GM21381 (cell line): ENCODE data around the gene FAM187B.
"Not testable (repeated sequence)": the region's sequence is repeated elsewhere in the genome, so short reads cannot be mapped to it uniquely, and the experiment has no call there.

Source experiments
- ATAC-seq: cut with Tn5 transposase; IDR thresholded peaks from one replicate; pipeline ENCODE4 v1.9.1; 2021; ENCODE audit warnings: mild to moderate bottlenecking, moderate library complexity; ENCODE audit not compliant: unreplicated experiment

Gene FAM187B

DNA sequence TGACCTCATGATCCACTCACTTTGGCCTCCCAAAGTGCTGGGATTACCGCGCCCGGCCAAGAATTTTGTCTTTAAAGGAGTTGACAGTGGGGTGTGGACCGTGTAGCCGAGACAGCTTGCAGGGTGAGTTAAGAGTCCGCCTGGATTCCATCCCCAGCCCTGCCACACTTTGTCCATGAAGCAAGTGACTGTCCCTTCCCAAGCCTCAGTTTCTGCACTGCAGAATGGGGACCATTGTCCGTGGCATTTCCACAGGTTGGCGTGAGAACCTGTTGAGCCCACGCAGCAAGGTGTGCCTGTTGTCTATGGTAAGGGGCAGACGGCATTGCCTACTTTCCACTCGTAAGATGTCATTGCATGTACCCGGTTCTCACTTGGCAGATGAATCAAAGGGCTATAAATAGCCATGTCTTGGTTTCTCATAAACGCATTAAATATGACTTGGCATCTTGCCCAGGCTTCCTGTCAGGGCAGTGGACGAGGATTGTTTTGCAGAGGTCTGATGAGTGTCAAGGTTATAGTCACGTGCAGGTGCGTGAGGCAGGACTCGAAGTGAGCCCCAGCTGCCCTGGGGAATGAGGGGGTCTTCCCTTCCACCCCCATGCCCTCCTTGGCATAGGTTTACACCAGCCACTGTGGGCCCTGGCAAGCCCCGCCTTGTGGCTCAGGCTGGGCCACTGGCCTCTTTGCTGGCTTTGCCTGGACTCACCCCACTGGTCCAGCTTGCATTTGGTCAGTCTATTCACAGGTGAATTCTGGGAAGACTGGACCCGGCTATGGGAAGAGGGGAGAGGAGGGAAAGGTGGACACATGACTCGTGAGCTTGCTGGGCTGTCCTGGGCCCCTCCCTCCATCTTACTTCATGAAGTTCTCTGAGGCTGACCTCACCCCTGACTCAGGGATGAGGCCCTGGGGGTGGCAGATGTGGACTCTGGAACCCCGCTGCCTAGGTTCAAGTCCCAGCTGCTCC lies 14.6 kb downstream of the FAM187B start:
- ATAC-seq: peak; percentile 70

DNA sequence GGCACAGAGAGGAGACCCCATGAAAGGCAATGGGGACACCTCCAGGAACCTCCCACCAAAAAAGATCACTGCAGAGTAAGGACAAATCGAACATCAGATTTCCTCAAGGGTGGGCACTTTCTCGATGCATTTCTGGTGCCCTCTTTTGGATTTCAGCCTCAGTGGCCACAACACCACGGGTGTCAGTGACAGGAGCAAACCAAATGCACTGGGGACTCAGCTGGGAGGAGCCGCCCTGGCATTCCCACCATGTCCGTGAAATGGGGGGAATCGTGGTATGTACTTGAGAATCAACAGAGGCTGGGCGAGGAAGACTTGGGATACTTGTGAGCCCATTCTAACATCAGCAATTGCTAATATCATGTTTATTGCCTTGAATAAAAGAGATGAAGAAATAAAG lies 16.3 kb downstream of the FAM187B start:
- no peak for ATAC-seq

DNA sequence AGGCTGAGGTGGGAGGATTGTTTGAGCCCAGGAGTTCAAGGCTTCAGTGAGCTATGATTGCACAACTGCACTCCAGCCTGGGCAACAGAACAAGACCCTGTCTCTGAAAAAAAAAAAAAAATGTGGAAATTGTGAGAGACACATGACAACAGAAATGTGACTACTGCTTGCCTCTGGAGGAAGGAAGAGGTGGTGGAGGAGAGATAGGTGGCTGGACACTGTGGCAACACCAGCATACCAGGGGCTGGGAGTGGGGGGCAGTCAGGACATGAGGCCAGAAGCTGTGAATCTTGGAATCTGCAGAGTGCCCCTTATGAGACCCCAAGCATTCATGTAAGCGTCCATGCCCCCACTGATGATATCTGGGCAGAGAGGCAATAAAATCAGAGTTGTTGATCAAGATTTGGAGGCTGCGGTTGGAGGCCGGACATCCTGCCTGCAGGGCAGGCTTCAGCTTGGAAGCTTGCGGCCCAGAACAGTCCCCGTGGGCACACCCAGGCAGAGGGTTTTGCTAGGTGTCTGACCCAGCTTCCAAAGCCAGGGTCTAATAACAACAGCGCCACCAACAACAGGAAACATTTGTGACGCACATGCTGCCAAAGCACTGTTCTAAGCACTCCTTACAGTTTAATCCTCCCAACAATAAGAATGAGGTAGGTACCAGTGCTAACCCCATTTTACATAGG lies 16.9 kb downstream of the FAM187B start:
- ATAC-seq: no peak

DNA sequence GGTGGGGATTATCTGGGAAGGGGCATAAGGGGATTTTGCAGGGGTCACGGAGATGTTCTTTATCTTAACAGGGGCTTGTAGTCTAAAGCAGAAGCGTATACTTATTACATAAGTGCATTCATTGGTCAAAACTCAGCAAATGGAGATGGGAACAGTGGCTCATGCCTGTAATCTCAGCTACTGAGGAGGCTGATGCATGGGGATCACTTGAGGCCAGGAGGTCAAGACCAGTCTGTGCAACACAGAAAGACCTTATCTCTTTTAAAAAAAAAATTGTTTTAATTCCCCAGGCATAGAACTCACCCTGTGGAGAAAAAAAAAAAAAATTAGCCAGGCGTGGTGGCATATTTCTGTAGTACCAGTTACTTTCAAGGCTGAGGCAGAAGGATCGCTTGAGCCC lies 18.9 kb downstream of the FAM187B start:
- no peak for ATAC-seq

- ATAC-seq: no peak
These were observed 20.4 kb downstream of the FAM187B start for GRCh38 chr19:35208121-35208520.

- no peak for ATAC-seq
These were observed 21.1 kb downstream of the FAM187B start for GRCh38 chr19:35207391-35207871.

DNA sequence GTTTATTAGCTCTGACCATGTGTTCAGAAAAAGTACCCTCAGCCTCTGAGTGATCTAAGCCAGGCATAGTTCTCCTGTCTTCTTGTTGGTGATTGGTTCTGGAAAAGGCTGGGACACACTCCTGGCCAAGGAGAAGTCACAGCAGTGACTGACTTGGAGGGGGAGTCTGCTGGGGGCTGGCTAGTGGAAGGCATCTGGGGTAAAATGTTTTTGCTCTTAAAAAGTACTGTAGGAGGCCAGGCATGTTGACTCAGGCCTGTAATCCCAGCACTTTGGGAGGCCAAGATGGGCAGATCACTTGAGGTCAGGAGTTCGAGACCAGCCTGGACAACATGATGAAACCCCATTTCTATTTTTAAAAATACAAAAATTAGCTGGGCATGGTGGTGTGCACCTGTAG lies 21.7 kb downstream of the FAM187B start:
- ATAC-seq: no peak

GRCh38 chr19:35206379-35206778 lies 22.2 kb downstream of the FAM187B start:
- no peak for ATAC-seq

DNA sequence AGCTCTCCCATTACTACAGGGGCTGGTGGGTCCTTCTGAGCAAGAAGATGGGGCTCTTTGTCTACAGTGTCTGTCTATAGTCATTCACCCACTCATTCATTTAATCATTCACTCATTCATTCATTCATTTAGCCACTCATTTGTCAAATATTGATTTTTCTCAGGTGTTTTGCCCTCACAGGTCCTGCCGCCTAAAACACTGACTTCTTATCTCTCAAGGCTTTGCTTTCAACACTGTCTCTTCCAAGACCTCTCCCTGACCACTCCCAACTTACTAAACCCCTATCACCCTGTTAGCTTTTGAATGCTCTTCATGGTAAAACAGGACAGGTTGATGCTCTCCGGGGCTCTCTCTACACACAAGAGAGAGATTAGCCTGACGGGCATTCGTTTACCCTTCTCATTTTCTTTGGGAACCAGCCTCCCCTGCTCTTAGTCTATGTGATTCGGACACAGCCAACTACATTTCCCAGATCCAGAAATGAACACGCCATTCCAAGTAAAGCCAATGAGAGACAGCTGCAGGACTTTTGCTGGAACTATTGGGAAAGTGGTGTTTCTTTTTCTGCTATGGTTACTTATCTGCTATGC lies 22.7 kb downstream of the FAM187B start:
- peak; percentile 13 for ATAC-seq

- peak; percentile 71 for ATAC-seq
These were observed 23.5 kb downstream of the FAM187B start for GRCh38 chr19:35204799-35205732.

GRCh38 chr19:35202722-35203688 lies 25.5 kb downstream of the FAM187B start:
- no peak for ATAC-seq

DNA sequence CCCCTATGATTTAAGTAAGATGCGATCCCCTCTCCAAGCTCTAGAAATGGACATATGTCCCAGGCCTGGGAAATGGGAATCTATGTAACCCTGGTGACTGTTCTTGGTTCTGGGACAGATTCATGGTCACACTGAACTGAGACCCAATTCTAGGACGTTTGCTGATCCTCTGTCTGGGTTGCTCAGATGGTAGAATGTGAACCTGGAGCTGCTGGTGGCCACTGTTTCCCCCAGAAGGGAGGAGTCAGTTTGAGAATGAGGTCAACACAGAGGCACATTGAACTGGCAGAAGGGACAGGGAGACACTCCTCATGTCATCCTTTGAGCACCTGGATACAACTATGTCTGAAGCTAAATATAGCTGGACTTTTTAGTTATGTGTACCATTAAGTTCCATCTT lies 29.1 kb downstream of the FAM187B start:
- ATAC-seq: no peak

DNA sequence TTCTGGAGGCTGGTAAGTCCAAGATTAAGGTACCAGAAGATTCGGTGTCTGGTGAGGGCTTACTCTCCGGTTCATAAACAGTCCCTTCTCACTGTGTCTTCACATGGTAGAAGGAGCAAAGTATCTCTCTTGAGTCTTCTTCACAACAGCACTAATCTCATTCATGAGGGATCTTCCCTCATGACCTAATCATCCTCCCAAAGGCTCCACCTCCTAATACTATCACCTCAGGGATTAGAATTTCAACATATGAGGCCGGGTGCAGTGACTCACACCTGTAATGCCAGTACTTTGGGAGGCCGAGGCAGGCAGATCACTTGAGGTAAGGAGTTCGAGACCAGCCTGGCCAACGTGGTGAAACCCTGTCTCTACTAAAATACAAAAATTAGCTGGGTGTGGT lies 31.7 kb downstream of the FAM187B start:
- ATAC-seq: not testable (repeated sequence)

DNA sequence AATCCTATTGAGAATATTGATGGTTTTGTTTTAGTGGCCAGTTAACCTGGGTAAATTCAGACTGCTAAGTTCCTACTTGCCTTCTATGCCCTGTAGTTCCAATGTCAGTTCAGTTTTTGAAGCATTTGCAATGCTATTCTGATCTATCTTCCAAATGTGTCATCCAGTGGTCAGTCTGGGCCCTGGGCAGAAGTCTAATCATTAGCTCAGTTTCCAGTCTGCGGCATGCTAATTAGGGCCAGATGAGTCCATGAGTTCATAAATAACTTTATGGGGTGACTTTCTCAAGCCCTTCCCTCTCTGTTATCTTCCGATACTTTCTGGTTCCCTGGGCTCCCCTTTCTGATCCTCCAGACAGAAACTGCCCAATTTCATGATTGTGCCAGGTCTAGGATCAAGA lies 32.7 kb downstream of the FAM187B start:
- ATAC-seq: no peak

DNA sequence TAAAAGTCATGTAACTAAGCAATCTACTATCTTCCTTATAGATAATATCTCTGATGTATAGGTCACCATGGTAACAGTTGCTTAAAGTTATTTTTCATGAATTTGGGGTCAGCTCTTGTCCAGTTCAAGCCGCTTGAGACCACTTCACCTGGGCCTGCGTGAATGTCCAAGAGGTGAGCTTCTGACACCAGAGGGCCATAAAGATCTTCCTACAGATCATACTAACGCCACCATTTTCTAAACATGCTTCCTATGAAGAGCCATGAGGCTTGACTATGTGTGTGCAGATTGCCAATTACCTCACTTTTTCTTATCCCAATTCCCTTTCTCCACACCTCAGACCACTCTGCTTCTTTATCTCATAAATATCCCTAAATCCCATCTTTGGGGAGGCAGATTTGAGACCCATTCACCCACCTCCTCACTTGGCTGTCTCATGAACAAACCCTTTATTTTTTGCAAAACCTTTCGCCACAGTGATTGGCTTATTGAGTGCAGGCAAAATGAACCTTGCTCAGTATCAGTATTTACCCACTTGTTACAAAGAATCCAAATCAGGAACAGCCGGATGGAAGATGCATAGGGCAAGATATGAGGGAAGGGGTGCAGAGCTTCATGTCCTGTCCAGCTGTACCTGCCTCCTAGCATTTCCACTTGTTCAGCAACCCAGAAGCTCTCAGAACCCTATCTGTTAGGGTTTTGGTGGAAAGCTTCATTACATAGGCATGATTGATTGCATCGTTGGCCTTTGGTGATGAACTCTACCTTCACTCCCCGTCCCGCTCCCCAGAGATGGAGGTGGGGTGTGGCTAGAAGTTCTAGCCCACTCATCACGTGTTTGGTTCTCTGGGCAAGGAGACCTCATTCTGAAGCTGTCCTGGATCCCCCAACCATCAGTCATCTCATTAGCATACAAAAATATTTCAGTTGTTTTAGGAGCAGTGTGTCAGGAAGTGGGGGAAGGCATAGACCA lies 34.2 kb downstream of the FAM187B start:
- ATAC-seq: no peak

DNA sequence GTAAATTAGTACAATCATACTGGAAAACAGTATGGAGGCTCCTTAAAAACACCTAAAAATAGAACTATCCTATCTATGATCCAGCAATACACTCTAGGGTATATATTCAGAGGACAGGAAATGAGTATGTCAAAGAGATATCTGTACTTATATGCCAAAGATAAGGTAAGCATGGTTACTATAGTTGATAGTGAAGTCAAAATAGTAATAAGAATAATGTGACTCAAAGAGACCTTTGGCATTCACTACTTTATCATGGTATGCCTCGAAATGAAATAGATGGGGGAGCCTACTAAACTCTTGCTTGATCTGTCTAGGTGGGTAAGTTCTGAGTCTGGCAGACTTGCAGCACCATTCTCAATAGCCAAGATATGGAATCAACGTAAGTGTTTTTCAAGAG lies 43.7 kb downstream of the FAM187B start:
- no peak for ATAC-seq

GRCh38 chr19:35184267-35184666 lies 44.3 kb downstream of the FAM187B start:
- ATAC-seq: no peak

GRCh38 chr19:35181387-35181786 lies 47.2 kb downstream of the FAM187B start:
- no peak for ATAC-seq
